DND-41 (cell line): ENCODE data around the gene NHLRC2.

ENCODE experiments used
- EZH2 ChIP-seq: IDR thresholded peaks from 3 replicates; pipeline ENCODE4 v1.6.1; 2012; ENCODE audit warnings: borderline replicate concordance, low read depth, mild to moderate bottlenecking, moderate library complexity, low read length, inconsistent platforms; ENCODE audit not compliant: severe bottlenecking
- TF ChIP-seq, protein P1 (sequence below): IDR thresholded peaks from 2 replicates; pipeline ENCODE4 v1.5.1; 2012; ENCODE audit warnings: borderline replicate concordance, low read length, moderate library complexity, mild to moderate bottlenecking; ENCODE audit not compliant: poor library complexity, severe bottlenecking; ENCODE audit errors: extremely low read depth

- TF ChIP-seq, protein P1, sequence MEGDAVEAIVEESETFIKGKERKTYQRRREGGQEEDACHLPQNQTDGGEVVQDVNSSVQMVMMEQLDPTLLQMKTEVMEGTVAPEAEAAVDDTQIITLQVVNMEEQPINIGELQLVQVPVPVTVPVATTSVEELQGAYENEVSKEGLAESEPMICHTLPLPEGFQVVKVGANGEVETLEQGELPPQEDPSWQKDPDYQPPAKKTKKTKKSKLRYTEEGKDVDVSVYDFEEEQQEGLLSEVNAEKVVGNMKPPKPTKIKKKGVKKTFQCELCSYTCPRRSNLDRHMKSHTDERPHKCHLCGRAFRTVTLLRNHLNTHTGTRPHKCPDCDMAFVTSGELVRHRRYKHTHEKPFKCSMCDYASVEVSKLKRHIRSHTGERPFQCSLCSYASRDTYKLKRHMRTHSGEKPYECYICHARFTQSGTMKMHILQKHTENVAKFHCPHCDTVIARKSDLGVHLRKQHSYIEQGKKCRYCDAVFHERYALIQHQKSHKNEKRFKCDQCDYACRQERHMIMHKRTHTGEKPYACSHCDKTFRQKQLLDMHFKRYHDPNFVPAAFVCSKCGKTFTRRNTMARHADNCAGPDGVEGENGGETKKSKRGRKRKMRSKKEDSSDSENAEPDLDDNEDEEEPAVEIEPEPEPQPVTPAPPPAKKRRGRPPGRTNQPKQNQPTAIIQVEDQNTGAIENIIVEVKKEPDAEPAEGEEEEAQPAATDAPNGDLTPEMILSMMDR = no peak
- TF ChIP-seq EZH2 = no peak
These were observed 68.5 kb downstream of the NHLRC2 start for GRCh38 chr10:113922787-113923570.
